NCI-H2081 (cell line): ENCODE measurements around the gene RIMBP3C.
"Not testable (repeated sequence)": the region's sequence is repeated elsewhere in the genome, so short reads cannot be mapped to it uniquely, and the experiment has no call there.

ENCODE experiments used
- DNase-seq, 2 experiments: peaks; one replicate each; lab custom pipeline; 2025; lab: John Stamatoyannopoulos, UW

RIMBP3C gene

GRCh38 chr22:21573750-21574494 lies 22.7 kb upstream of the RIMBP3C start:
- DNase-seq, result no peak

- DNase-seq, result no peak
Measured at GRCh38 chr22:21573293-21573734, 22.1 kb upstream of the RIMBP3C start.

GRCh38 chr22:21571679-21572078 lies 20.4 kb upstream of the RIMBP3C start:
- DNase-seq, result no peak

GRCh38 chr22:21570398-21570797 lies 19.1 kb upstream of the RIMBP3C start:
- DNase-seq, result no peak

GRCh38 chr22:21569459-21570170 lies 18.4 kb upstream of the RIMBP3C start:
- DNase-seq, result no peak

GRCh38 chr22:21569076-21569427 lies 17.8 kb upstream of the RIMBP3C start:
- not testable (repeated sequence) for DNase-seq

- peak in 1 of 2 experiments; percentile 15 for DNase-seq
Measured at GRCh38 chr22:21568347-21569075, 17.2 kb upstream of the RIMBP3C start.

- DNase-seq, result peak; percentile 58 to 70
Measured at GRCh38 chr22:21567456-21568346, 16.4 kb upstream of the RIMBP3C start, which contains the start of gene UBE2L3. Gene UBE2L3 (plus strand): TSS chr22:21567714. CDS start chr22:21567745, 31 bp downstream.

- DNase-seq, result no peak
Measured at GRCh38 chr22:21564411-21564810, 13.2 kb upstream of the RIMBP3C start.

GRCh38 chr22:21563912-21564311 lies 12.7 kb upstream of the RIMBP3C start:
- DNase-seq, result no peak

- not testable (repeated sequence) for DNase-seq
Measured at GRCh38 chr22:21560657-21561056, 9.4 kb upstream of the RIMBP3C start.

- not testable (repeated sequence) for DNase-seq
Measured at GRCh38 chr22:21559345-21560125, 8.3 kb upstream of the RIMBP3C start.

GRCh38 chr22:21550678-21551047 lies 598 bp downstream of the RIMBP3C start:
- not testable (repeated sequence) for DNase-seq

GRCh38 chr22:21550008-21550677 lies 1.1 kb downstream of the RIMBP3C start:
- not testable (repeated sequence) for DNase-seq

- not testable (repeated sequence) for DNase-seq
Measured at GRCh38 chr22:21549558-21549957, 1.7 kb downstream of the RIMBP3C start.

- not testable (repeated sequence) for DNase-seq
Measured at GRCh38 chr22:21544432-21545322, 6.6 kb downstream of the RIMBP3C start.

GRCh38 chr22:21539862-21540261 lies 11.4 kb downstream of the RIMBP3C start:
- not testable (repeated sequence) for DNase-seq

- not testable (repeated sequence) for DNase-seq
Measured at GRCh38 chr22:21532863-21533648, 18.2 kb downstream of the RIMBP3C start.
